OCI-LY7 (cell line): Measurements from ENCODE around the gene PHACTR3. TPM values are rescaled to one million over a fixed set of nuclear protein-coding genes. Genes with fewer than 3 reads are reported as not detected.

Experiments used
- BruUV-seq: library from RNA; stranded (reverse); fragments of 400-500 nt; replicated peaks from 2 replicates; lab custom pipeline; 2021; lab: Mats Ljungman, UMichigan
- CTCF ChIA-PET: fragments of 300-600 bp; sonication (Branson Sonifier 250); formaldehyde crosslinking; loops from one replicate; lab custom pipeline; 2022; ENCODE audit warnings: antibody characterized with exemption; ENCODE audit not compliant: unreplicated experiment; lab: Charles Lee
- POLR2A ChIA-PET: fragments of 300-600 bp; sonication (Branson Sonifier 250); formaldehyde crosslinking; loops from one replicate; lab custom pipeline; 2022; ENCODE audit warnings: antibody characterized with exemption; lab: Charles Lee
- DNase-seq: peaks from one replicate; pipeline ENCODE4 v3.0.0-alpha.2; 2015; ENCODE audit warnings: low spot score
- H2AFZ ChIP-seq: fragments of 200-600 bp; sonication (generic), shearing (Covaris generic); 2 replicates; pipeline ENCODE4 v1.6.1; 2014; ENCODE audit warnings: mild to moderate bottlenecking, antibody characterized with exemption, low read length, moderate library complexity
- H3K27ac ChIP-seq: fragments of 200-600 bp; sonication (generic); 2 replicates; pipeline ENCODE4 v1.5.1; 2014; ENCODE audit warnings: mixed run types, low read depth, mild to moderate bottlenecking, moderate library complexity, low read length, inconsistent platforms; ENCODE audit not compliant: poor library complexity, severe bottlenecking
- H3K36me3 ChIP-seq: fragments of 200-600 bp; sonication (generic); 2 replicates; pipeline ENCODE4 v1.6.1; 2014; ENCODE audit warnings: mild to moderate bottlenecking, antibody characterized with exemption, low read length, moderate library complexity, mixed read lengths; ENCODE audit not compliant: insufficient read depth
- H3K4me1 ChIP-seq: fragments of 200-600 bp; sonication (generic); 2 replicates; pipeline ENCODE4 v1.5.1; 2014; ENCODE audit warnings: mild to moderate bottlenecking, low read length; ENCODE audit not compliant: insufficient read depth, poor library complexity, severe bottlenecking
- H3K4me2 ChIP-seq: fragments of 200-600 bp; sonication (generic); 2 replicates; pipeline ENCODE4 v1.6.1; 2014; ENCODE audit warnings: mild to moderate bottlenecking, low read length
- H3K4me3 ChIP-seq: fragments of 200-600 bp; sonication (generic); 2 replicates; pipeline ENCODE4 v1.5.1; 2014; ENCODE audit warnings: mild to moderate bottlenecking, low read depth, low read length; ENCODE audit not compliant: poor library complexity, severe bottlenecking
- H3K79me2 ChIP-seq: fragments of 200-600 bp; sonication (generic); 2 replicates; pipeline ENCODE4 v1.6.1; 2016; ENCODE audit warnings: low read depth, mild to moderate bottlenecking, low read length, moderate library complexity, mixed read lengths; ENCODE audit not compliant: insufficient read depth
- H3K9me2 ChIP-seq: fragments of 200-600 bp; sonication (generic); 2 replicates; pipeline ENCODE4 v1.6.1; 2016; ENCODE audit warnings: mild to moderate bottlenecking, low read length, mixed read lengths; ENCODE audit not compliant: insufficient read depth
- H3K9me3 ChIP-seq: fragments of 200-600 bp; sonication (generic); 2 replicates; pipeline ENCODE4 v1.6.1; 2014; ENCODE audit warnings: mild to moderate bottlenecking, mixed run types, low read length, mixed read lengths
- H4K20me1 ChIP-seq: fragments of 200-600 bp; sonication (generic); 2 replicates; pipeline ENCODE4 v1.6.1; 2014; ENCODE audit warnings: mild to moderate bottlenecking, antibody characterized with exemption, low read length, moderate library complexity, mixed read lengths; ENCODE audit not compliant: insufficient read depth
- CTCF ChIP-seq: fragments of 200-600 bp; sonication (generic); conservative IDR thresholded peaks from 2 replicates; pipeline ENCODE4 v1.5.1; 2014; ENCODE audit warnings: mild to moderate bottlenecking, antibody characterized with exemption, low read length, moderate library complexity, mixed read lengths
- EZH2phosphoT487 ChIP-seq: fragments of 200-600 bp; sonication (generic); IDR thresholded peaks from 2 replicates; pipeline ENCODE4 v1.6.1; 2018; ENCODE audit warnings: low read depth, borderline replicate concordance, mild to moderate bottlenecking, mixed run types, antibody characterized with exemption, low read length, moderate library complexity, mixed read lengths
- intact Hi-C: fragments of 100-400 bp; cut with micrococcal nuclease; formaldehyde crosslinking; loops from one replicate; pipeline ENCODE4 v1.10.0; 2022; ENCODE audit not compliant: unreplicated experiment
- total RNA-seq, 2 experiments: library from RNA; depleted of rRNA in 1 of 2; stranded (reverse); fragments of >200 nt in 1 of 2; shearing (Covaris generic) in 1 of 2; gene quantifications; 2 replicates each; pipeline ENCODE4 v1.2.3, GENCODE V29; 2014 to 2022

The PHACTR3 gene
- total RNA-seq, 2 experiments from 2014 or later: 0.32 TPM; not detected in 1

GRCh38 chr20:59863058-59863457 lies 258.7 kb downstream of the PHACTR3 start:
- TF ChIP-seq CTCF: no peak
- no peak for TF ChIP-seq EZH2phosphoT487
- H3K79me2 ChIP-seq: no peaks in the 10 kb centered on the region
- H3K36me3 ChIP-seq: no peaks in the 10 kb centered on the region
- no peaks in the 10 kb centered on the region for H4K20me1 ChIP-seq
- ChIA-PET CTCF (no interaction called here), POLR2A (no interaction called here)
- no peak overlapping the region for H2AFZ ChIP-seq
- no peaks in the 10 kb centered on the region for H3K9me3 ChIP-seq
- H3K4me1 ChIP-seq: no peaks in the 10 kb centered on the region
- no TSS peak for BruUV-seq
- H3K27ac ChIP-seq: no peak overlapping the region
- no peaks in the 10 kb centered on the region for H3K9me2 ChIP-seq
- DNase-seq: no peak
- no peak overlapping the region for H3K4me3 ChIP-seq
- no peak overlapping the region for H3K4me2 ChIP-seq
- intact Hi-C loops: no loop called here

GRCh38 chr20:59864726-59865125 lies 260.4 kb downstream of the PHACTR3 start:
- no peaks in the 10 kb centered on the region for H3K9me3 ChIP-seq
- no peaks in the 10 kb centered on the region for H4K20me1 ChIP-seq
- TF ChIP-seq EZH2phosphoT487 (no peak), CTCF (no peak)
- H3K79me2 ChIP-seq: no peaks in the 10 kb centered on the region
- DNase-seq: no peak
- no peak overlapping the region for H2AFZ ChIP-seq
- ChIA-PET CTCF (no interaction called here), POLR2A (interaction anchor here (0.6 kb wide), 1 partner anchor 338 kb away, joined by 3 read pairs; no protein-coding TSS in a partner anchor)
- no peak overlapping the region for H3K4me3 ChIP-seq
- H3K4me2 ChIP-seq: no peak overlapping the region
- intact Hi-C loops: no loop called here
- no TSS peak for BruUV-seq
- H3K27ac ChIP-seq: no peak overlapping the region
- H3K9me2 ChIP-seq: no peaks in the 10 kb centered on the region
- H3K36me3 ChIP-seq: no peaks in the 10 kb centered on the region
- H3K4me1 ChIP-seq: no peaks in the 10 kb centered on the region

GRCh38 chr20:59866338-59866737 lies 262.0 kb downstream of the PHACTR3 start:
- Histone ChIP-seq H3K9me3 (no peaks in the 10 kb centered on the region), H3K4me1 (no peaks in the 10 kb centered on the region), H3K4me2 (no peak overlapping the region), H3K79me2 (no peaks in the 10 kb centered on the region), H3K4me3 (no peak overlapping the region), H3K36me3 (no peaks in the 10 kb centered on the region), H2AFZ (no peak overlapping the region), H4K20me1 (no peaks in the 10 kb centered on the region), H3K27ac (no peak overlapping the region), H3K9me2 (no peaks in the 10 kb centered on the region)
- TF ChIP-seq EZH2phosphoT487: no peak
- TF ChIP-seq CTCF: no peak
- BruUV-seq: no TSS peak
- CTCF ChIA-PET: no interaction called here
- intact Hi-C loops: no loop called here
- DNase-seq: no peak
- POLR2A ChIA-PET: no interaction called here
